Activated CD8-positive, alpha-beta T cell treated with anti-CD3 and anti-CD28 coated beads, Interleukin-2, amount 10 ng/mL, durations not matched to agents 7 days and 5 days (primary cell): ENCODE measurements around the gene TEDC1. TPM values are rescaled to one million over a fixed set of nuclear protein-coding genes. Genes with fewer than 3 reads are reported as not detected.
A peak's percentile ranks its signal among the peaks of the same experiment; 100 is the strongest.

Experiments used
- ATAC-seq: fragments of 150-1000 bp; cut with Tn5 transposase; one replicate; pipeline ENCODE4 v1.10.0; 2021; ENCODE audit warnings: moderate library complexity
- CTCF ChIA-PET: fragments of 350-600 bp; sonication (Branson Sonifier 250); formaldehyde crosslinking; loops from one replicate; lab custom pipeline; 2021; ENCODE audit warnings: antibody characterized with exemption; lab: Charles Lee
- POLR2A ChIA-PET: fragments of 350-600 bp; sonication (Branson Sonifier 250); formaldehyde crosslinking; loops from one replicate; lab custom pipeline; 2021; ENCODE audit warnings: antibody characterized with exemption; lab: Charles Lee
- DNase-seq: peaks from one replicate; pipeline ENCODE4 v3.0.0-alpha.2; 2020
- H3K27ac Mint-ChIP-seq: one replicate; pipeline ENCODE4 v1.8.0; 2021; ENCODE audit warnings: mild to moderate bottlenecking, mixed read lengths
- H3K27me3 Mint-ChIP-seq: one replicate; pipeline ENCODE4 v1.8.0; 2021; ENCODE audit warnings: low read depth, mixed read lengths
- H3K36me3 Mint-ChIP-seq: one replicate; pipeline ENCODE4 v1.8.0; 2021; ENCODE audit warnings: low read depth, mixed read lengths
- H3K4me1 Mint-ChIP-seq: one replicate; pipeline ENCODE4 v1.8.0; 2021; ENCODE audit warnings: low read depth, mixed read lengths
- H3K4me3 Mint-ChIP-seq: one replicate; pipeline ENCODE4 v1.8.0; 2021; ENCODE audit warnings: mild to moderate bottlenecking, mixed read lengths
- H3K9me3 Mint-ChIP-seq: one replicate; pipeline ENCODE4 v1.8.0; 2022; ENCODE audit warnings: mixed read lengths; ENCODE audit not compliant: insufficient read depth
- total RNA-seq, 2 experiments: library from RNA; stranded (reverse); gene quantifications; one replicate each; pipeline ENCODE4 v1.2.3, GENCODE V29; 2021

TEDC1 gene
- total RNA-seq, 2 experiments from 2014 or later = 56.5 to 61.8 TPM

DNA sequence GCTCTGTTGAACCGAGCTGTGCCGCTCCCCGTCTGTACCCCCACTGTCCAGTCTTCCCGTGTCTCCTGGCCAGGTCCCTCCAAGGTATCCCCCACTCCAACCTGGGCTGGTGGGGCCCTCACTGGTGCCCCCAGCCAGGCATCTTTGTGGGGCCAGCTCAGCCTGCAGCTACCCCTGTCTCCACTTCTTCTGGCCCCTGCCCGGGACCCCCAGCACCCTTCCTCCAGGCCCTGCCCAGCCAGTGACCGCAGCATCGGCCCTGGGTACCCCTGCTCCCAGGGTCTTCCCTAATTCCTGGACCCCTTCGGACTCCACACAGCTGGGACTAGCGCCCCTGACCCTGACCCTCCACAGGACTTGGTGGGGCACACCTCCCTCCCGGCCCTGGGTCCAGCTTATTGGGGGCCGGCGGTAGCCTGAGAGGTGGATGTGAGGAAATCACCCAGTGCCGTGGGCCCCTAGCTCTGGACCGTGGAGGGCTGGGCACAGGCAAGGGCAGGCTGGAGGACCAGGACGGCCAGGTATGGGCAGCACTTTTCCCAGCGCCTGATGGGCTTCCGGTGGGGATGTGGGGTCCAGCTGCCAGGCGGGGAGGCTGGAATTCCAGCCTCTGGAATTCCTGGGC lies 8.4 kb upstream of the TEDC1 start:
- no peak for DNase-seq
- ATAC-seq = no peak
- Mint-ChIP-seq H3K9me3 (no peaks in the 10 kb centered on the region), H3K27ac (peak overlapping the region; percentile 98), H3K4me1 (peaks cover 48% of the 10 kb centered on the region), H3K4me3 (peak overlapping the region; percentile 55), H3K27me3 (peaks cover 12% of the 10 kb centered on the region), H3K36me3 (no peaks in the 10 kb centered on the region)
- ChIA-PET POLR2A (interaction anchor here (0.8 to 2.7 kb wide), 5 partner anchors 8 to 181 kb away, joined by 3 to 53 read pairs (median 5); partner anchors contain the start of genes BRF1 and TEDC1), CTCF (interaction anchor here (1.1 to 2.9 kb wide), 5 partner anchors 8 to 112 kb away, joined by 3 to 132 read pairs (median 10); partner anchors contain the start of gene TEDC1)

DNA sequence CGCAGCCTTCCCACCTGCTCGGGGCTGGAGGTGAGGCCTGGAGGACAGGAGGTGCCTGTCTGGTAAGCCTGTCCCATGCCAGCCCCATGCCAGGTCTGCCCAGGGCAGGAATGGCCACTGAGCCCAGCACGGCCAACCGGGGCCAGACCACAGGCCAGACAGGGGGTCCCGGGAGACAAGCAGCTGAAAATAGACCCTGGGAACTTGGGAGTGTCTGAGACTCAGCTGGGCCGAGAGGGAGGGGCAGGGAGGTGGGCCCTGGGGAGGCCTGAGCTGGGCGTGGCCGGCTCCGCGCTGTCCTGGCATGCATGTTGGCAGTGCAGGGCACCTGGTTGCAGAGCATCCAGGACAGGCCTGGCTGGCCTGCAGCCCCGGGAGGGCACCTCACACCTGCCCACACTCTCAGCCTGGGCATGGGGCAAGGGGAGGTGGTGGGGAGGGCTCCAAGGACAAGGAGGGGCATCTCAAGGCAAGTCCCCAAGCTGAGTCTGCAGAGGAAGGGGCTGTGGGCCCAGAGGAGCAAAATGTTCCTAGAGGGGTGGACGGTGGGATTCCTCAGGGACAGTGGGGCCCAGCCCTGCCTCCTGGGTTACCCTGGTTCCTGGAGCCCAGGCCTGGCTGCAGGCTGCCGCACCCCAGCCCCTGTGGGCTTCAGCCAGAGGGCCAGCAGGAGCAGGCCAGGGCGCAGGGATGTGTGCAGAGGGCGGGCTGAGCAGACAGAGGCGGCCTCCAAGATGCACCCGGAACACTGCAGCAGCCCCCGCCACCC lies 7.6 kb upstream of the TEDC1 start:
- POLR2A ChIA-PET = interaction anchor here (1.8 kb wide), 1 partner anchor 84 kb away, joined by 9 read pairs; no protein-coding TSS in a partner anchor
- H3K27ac Mint-ChIP-seq = peak overlapping the region; percentile 98
- DNase-seq = no peak

DNA sequence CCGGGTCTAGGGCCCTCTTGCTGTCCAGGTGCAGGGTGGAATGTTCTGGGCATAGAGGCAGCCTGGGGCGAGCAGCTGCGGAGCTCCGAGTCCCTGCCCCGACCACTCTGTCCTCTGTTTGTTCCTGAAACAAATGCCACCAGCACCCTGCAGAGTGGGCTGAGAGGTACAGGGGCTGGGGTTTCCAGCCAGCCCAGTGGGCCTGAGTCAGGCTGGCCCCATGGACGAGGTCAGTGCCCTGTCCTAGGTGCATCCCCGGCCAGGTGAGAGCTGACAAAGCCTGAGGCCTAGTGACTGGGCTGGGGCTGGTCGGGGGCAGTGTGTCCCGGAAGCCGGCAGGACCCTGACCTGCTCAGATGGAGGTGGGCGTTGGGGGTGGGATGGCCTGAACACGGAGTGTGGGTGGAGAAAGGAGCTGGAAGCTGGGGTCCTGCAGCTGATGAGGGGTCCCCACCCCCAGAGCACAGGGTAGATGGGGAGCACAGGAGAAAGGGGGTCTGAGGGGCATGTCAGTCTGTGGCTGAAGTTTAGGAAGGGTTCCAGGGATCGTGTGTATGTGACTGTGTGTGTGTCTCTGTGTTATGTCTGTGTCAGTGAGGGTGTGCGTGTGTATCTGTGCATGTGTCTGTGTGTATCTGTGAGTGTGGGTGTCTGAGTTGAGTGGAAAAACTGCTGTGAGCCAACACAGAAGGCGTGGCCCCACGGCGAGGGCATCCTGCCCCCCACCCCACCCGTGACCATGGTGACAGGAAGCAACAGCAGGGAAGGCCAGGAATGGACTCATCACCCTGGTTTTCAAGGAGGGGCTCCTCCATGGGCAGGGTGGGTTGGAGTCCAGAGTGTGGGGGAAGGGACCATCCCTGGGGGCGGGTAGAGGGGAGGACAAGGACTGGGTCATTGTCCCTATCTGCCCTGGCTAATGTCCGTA lies 6.7 kb upstream of the TEDC1 start:
- ChIA-PET POLR2A (interaction anchor here (0.6 kb wide), 1 partner anchor 8 kb away, joined by 3 read pairs; no protein-coding TSS in a partner anchor), CTCF (no interaction called here)
- Mint-ChIP-seq H3K27ac (peak overlapping the region; percentile 33), H3K27me3 (peaks cover 10% of the 10 kb centered on the region), H3K36me3 (peaks cover 9% of the 10 kb centered on the region), H3K4me1 (peaks cover 56% of the 10 kb centered on the region), H3K9me3 (no peaks in the 10 kb centered on the region), H3K4me3 (no peak overlapping the region)
- ATAC-seq (no peak), DNase-seq (peak; percentile 64)

More for the DNA sequence above, 7.6 kb upstream of the TEDC1 start:
- no peak for ATAC-seq
- Mint-ChIP-seq H3K36me3 (peaks cover 4% of the 10 kb centered on the region), H3K27me3 (peaks cover 12% of the 10 kb centered on the region), H3K4me3 (no peak overlapping the region), H3K9me3 (no peaks in the 10 kb centered on the region), H3K4me1 (peaks cover 50% of the 10 kb centered on the region)
- CTCF ChIA-PET = no interaction called here

DNA sequence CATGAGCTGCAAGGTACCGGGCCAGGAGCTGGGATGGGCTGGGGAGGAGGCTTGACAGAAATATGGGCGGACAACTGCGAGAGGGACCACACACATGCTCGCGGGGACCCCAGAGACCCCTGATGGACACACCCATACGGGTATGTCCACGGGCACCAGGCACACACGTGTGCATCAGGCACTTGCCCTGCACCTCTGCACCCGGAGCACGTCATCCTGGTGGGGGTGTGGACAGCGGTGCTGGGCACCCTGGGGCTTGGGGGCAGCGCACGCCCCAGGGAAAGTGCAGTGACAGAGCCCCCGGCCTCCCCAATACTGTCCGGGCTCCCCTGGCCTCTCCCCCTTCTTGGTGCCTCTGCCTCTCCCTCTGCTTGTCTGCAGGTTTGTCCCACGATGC lies 6.1 kb upstream of the TEDC1 start:
- H3K9me3 Mint-ChIP-seq = no peaks in the 10 kb centered on the region
- peaks cover 3% of the 10 kb centered on the region for H3K27me3 Mint-ChIP-seq
- no peak overlapping the region for H3K4me3 Mint-ChIP-seq
- no peak for DNase-seq
- H3K4me1 Mint-ChIP-seq = peaks cover 56% of the 10 kb centered on the region
- no peak for ATAC-seq
- peaks cover 13% of the 10 kb centered on the region for H3K36me3 Mint-ChIP-seq
- ChIA-PET POLR2A (no interaction called here), CTCF (interaction anchor here (1.5 kb wide), 1 partner anchor 114 kb away, joined by 5 read pairs; no protein-coding TSS in a partner anchor)
- peak overlapping the region; percentile 33 for H3K27ac Mint-ChIP-seq

DNA sequence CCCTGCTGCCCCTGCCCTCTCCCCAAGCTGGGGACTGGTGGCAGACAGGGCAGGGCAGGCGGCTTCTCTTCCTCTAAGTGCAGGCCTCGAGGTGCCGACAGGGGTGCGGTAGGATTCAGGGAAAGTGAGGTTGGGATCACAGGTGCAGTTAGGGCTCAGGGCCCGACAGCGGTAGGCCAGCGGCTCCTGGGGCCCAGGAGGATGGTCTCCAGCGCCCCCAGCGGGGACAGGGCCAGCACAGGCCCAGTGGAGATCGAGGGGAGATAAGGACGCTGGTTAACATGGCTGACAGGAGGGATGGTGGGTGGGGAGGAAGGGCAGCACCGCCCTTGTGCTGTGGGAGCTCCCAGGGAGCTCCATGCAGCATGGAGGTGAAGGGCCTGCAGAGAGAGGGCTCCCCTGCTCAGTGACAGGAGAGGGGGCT lies 5.3 kb upstream of the TEDC1 start:
- peaks cover 50% of the 10 kb centered on the region for H3K4me1 Mint-ChIP-seq
- H3K27me3 Mint-ChIP-seq = no peaks in the 10 kb centered on the region
- peak overlapping the region; percentile 37 for H3K27ac Mint-ChIP-seq
- ChIA-PET CTCF (interaction anchor here (1.5 kb wide), 1 partner anchor 115 kb away, joined by 5 read pairs; no protein-coding TSS in a partner anchor), POLR2A (no interaction called here)
- H3K4me3 Mint-ChIP-seq = peak overlapping the region; percentile 86
- no peaks in the 10 kb centered on the region for H3K9me3 Mint-ChIP-seq
- peaks cover 13% of the 10 kb centered on the region for H3K36me3 Mint-ChIP-seq
- no peak for ATAC-seq
- peak; percentile 60 for DNase-seq

DNA sequence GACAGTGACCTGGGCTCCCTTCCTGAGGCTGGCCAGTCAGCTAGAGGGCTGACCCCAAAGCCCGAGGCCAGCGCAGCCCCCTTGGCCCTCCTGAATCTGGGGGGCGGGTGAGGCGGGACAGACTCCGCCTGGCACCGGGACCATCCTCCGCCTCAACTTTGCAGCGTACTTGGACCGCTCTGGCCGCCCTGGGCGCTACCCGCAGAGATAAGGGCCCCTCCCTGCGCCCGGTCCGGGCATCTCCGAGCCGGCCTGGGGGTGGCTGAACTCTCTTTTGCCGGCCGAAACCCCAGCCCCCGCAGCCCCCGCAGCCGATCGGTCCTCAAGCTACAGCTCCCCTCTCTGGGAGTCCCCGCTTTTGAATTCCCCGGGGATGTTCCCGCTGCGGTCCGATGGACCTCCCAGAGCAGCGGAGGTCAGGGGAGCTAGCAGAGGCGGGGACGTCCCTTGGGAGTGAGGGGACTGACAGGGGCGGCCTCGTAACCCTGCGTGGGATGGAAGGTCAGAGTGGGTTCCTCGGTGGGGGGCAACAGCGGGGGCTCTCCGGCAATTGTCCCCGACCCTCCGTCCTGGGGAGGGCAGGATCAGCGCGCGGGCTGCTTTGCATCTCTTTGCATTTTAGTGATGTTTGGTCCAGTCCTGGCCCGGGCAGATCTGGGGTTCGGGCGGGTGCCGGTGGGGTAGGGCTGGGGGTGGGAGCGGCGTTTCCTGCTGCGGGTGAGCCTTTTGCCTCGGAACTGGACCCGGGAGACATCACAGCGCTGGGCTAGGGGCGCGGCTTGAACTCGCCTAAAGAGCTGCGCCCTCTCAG lies 4.7 kb upstream of the TEDC1 start, which contains the start of gene CRIP1:
TSS of gene CRIP1 (plus strand) at position 724 of the 811 bp plus-strand sequence. CDS start 374 bp downstream, outside the sequence.
- ChIA-PET CTCF (interaction anchor here (1.5 kb wide), 1 partner anchor 115 kb away, joined by 5 read pairs; no protein-coding TSS in a partner anchor), POLR2A (no interaction called here)
- H3K9me3 Mint-ChIP-seq = no peaks in the 10 kb centered on the region
- no peaks in the 10 kb centered on the region for H3K27me3 Mint-ChIP-seq
- peaks cover 44% of the 10 kb centered on the region for H3K4me1 Mint-ChIP-seq
- no peak for ATAC-seq
- peak within 1 kb of the TSS; percentile 88 for H3K27ac Mint-ChIP-seq
- DNase-seq = no peak
- H3K36me3 Mint-ChIP-seq = peaks cover 13% of the 10 kb centered on the region
- peak within 1 kb of the TSS; percentile 86 for H3K4me3 Mint-ChIP-seq

DNA sequence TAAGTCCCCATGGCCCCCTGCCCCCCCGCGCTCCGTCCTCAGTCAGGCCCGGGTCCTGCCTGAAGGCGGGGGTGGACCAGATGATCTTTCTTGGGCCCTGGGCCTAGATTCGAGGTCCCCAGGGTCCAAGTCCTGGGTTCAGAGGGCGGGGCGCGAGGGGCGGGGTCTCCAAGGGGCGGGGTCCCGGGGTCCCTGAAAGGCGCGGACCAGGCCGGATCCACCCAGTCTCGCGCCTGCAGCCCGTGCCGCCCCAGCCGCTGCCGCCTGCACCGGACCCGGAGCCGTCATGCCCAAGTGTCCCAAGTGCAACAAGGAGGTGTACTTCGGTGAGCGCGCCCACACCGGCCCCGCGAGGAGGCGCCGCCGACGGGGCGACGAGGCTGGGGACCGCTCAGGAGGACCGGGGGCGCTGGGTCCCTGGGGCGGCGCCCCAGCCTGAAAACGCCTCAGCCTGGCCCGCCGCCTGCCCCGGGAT lies 4.0 kb upstream of the TEDC1 start:
- peak overlapping the region; percentile 88 for H3K27ac Mint-ChIP-seq
- H3K4me3 Mint-ChIP-seq = peak overlapping the region; percentile 86
- no peaks in the 10 kb centered on the region for H3K27me3 Mint-ChIP-seq
- peaks cover 43% of the 10 kb centered on the region for H3K4me1 Mint-ChIP-seq
- H3K36me3 Mint-ChIP-seq = peaks cover 13% of the 10 kb centered on the region
- ChIA-PET POLR2A (no interaction called here), CTCF (no interaction called here)
- peak; percentile 72 for DNase-seq
- H3K9me3 Mint-ChIP-seq = no peaks in the 10 kb centered on the region
- no peak for ATAC-seq

DNA sequence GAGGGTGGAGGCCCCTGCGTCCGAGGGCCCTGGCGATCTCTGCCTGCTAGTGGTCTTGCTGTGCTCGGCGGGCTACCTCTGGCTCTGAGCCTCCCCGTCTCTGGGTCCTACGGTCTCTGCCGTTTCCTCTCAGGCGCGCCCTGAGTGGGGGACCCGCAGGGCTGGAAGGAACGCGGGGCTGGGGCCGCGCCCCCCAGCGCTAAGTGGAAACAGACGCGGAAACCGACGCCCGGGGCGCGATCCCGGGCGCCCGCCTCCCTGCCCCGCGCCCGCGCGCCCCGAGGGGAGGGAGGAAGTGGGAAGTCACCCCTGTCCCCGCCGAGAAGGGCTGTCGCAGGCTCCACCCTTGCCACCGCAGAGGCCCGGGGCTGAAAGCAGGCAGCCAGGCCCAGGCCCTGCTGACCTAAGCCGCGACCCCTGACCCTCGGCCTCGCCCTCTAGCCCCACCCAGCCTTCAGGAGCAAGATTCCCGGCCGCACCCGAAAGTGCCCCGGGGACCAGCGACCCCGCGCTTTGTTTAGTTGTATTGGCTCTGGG lies 3.5 kb upstream of the TEDC1 start:
- no peaks in the 10 kb centered on the region for H3K27me3 Mint-ChIP-seq
- ChIA-PET CTCF (no interaction called here), POLR2A (no interaction called here)
- peak overlapping the region; percentile 88 for H3K27ac Mint-ChIP-seq
- no peaks in the 10 kb centered on the region for H3K9me3 Mint-ChIP-seq
- ATAC-seq (peak; percentile 0), DNase-seq (peak; percentile 81)
- H3K4me1 Mint-ChIP-seq = peaks cover 40% of the 10 kb centered on the region
- H3K4me3 Mint-ChIP-seq = peak overlapping the region; percentile 86
- peaks cover 13% of the 10 kb centered on the region for H3K36me3 Mint-ChIP-seq

DNA sequence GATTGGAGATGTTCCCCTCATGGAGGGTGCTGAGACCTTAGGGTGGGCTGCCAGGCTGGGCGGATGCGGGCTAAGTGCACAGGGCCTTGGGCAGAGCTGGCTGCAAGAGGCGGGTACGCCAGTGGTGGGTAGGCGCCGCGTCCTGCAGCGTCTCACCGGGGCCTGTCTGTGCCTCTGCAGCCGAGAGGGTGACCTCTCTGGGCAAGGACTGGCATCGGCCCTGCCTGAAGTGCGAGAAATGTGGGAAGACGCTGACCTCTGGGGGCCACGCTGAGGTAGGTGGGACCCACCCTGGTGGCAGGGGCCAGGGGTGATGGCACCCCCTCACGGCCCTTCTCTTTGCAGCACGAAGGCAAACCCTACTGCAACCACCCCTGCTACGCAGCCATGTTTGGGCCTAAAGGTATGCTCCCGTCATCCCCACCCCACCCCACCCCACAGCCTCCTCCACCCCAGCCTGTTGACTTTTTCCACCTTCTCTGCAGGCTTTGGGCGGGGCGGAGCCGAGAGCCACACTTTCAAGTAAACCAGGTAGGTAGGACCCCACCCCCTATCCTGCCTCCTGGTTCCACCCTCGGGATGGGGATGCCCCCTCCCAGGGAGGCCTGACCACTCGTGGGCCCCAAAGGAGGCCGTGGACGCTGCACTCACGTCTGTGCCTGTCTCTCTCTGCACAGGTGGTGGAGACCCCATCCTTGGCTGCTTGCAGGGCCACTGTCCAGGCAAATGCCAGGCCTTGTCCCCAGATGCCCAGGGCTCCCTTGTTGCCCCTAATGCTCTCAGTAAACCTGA lies 2.9 kb upstream of the TEDC1 start:
- no peaks in the 10 kb centered on the region for H3K27me3 Mint-ChIP-seq
- ATAC-seq = no peak
- peak overlapping the region; percentile 88 for H3K27ac Mint-ChIP-seq
- peak; percentile 51 for DNase-seq
- peaks cover 38% of the 10 kb centered on the region for H3K4me1 Mint-ChIP-seq
- CTCF ChIA-PET = interaction anchor here (0.9 to 5.4 kb wide), 4 partner anchors 7 to 116 kb away, joined by 3 to 157 read pairs (median 70); no protein-coding TSS in a partner anchor
- peak overlapping the region; percentile 86 for H3K4me3 Mint-ChIP-seq
- POLR2A ChIA-PET = interaction anchor here (1.8 kb wide), 1 partner anchor 41 kb away, joined by 11 read pairs; no protein-coding TSS in a partner anchor
- H3K36me3 Mint-ChIP-seq = peaks cover 13% of the 10 kb centered on the region
- H3K9me3 Mint-ChIP-seq = no peaks in the 10 kb centered on the region
